ENCODE data around the gene CACNA1C.

Gene CACNA1C

GRCh38 chr12:2343681-2344080 is 290.9 kb downstream of the CACNA1C start:
- DNase-seq (ENCODE audit: low spot score), result no peak

GRCh38 chr12:2344476-2344875 is 291.7 kb downstream of the CACNA1C start:
- no peak for DNase-seq (ENCODE audit: low spot score)

GRCh38 chr12:2344885-2345284 is 292.1 kb downstream of the CACNA1C start:
- no peak for DNase-seq (ENCODE audit: low spot score)

- DNase-seq (ENCODE audit: low spot score), result no peak
These were observed 293.1 kb downstream of the CACNA1C start for GRCh38 chr12:2345902-2346301.

GRCh38 chr12:2346416-2346815 is 293.6 kb downstream of the CACNA1C start:
- no peak for DNase-seq (ENCODE audit: low spot score)

- no peak for DNase-seq (ENCODE audit: low spot score)
These were observed 294.5 kb downstream of the CACNA1C start for GRCh38 chr12:2347137-2347843.

GRCh38 chr12:2347844-2348481 is 295.2 kb downstream of the CACNA1C start:
- no peak for DNase-seq (ENCODE audit: low spot score)

GRCh38 chr12:2348482-2348852 is 295.7 kb downstream of the CACNA1C start:
- no peak for DNase-seq (ENCODE audit: low spot score)

GRCh38 chr12:2351161-2351560 is 298.4 kb downstream of the CACNA1C start:
- DNase-seq (ENCODE audit: low spot score), result no peak

- no peak for DNase-seq (ENCODE audit: low spot score)
These were observed 299.4 kb downstream of the CACNA1C start for GRCh38 chr12:2352203-2352602.

- DNase-seq (ENCODE audit: low spot score), result no peak
These were observed 300.5 kb downstream of the CACNA1C start for GRCh38 chr12:2353281-2353680.

GRCh38 chr12:2353691-2354090 is 300.9 kb downstream of the CACNA1C start:
- no peak for DNase-seq (ENCODE audit: low spot score)

GRCh38 chr12:2354151-2354991 is 301.6 kb downstream of the CACNA1C start:
- no peak for DNase-seq (ENCODE audit: low spot score)

- DNase-seq (ENCODE audit: low spot score), result no peak
These were observed 302.4 kb downstream of the CACNA1C start for GRCh38 chr12:2355198-2355597.

- DNase-seq (ENCODE audit: low spot score), result no peak
These were observed 302.8 kb downstream of the CACNA1C start for GRCh38 chr12:2355604-2356003.

- DNase-seq (ENCODE audit: low spot score), result no peak
These were observed 303.9 kb downstream of the CACNA1C start for GRCh38 chr12:2356601-2357125.

GRCh38 chr12:2358986-2359658 is 306.3 kb downstream of the CACNA1C start:
- no peak for DNase-seq (ENCODE audit: low spot score)

GRCh38 chr12:2359725-2360629 is 307.2 kb downstream of the CACNA1C start:
- DNase-seq (ENCODE audit: low spot score), result no peak

- DNase-seq (ENCODE audit: low spot score), result no peak
These were observed 307.9 kb downstream of the CACNA1C start for GRCh38 chr12:2360630-2361170.

GRCh38 chr12:2363836-2364609 is 311.2 kb downstream of the CACNA1C start:
- no peak for DNase-seq (ENCODE audit: low spot score)

Data from globus pallidus (tissue), 1 donor.